Measurements from ENCODE around the gene APEH.

Gene APEH

GRCh38 chr3:49715611-49716121 lies 41.5 kb downstream of the APEH start:
- no peak for DNase-seq

DNA sequence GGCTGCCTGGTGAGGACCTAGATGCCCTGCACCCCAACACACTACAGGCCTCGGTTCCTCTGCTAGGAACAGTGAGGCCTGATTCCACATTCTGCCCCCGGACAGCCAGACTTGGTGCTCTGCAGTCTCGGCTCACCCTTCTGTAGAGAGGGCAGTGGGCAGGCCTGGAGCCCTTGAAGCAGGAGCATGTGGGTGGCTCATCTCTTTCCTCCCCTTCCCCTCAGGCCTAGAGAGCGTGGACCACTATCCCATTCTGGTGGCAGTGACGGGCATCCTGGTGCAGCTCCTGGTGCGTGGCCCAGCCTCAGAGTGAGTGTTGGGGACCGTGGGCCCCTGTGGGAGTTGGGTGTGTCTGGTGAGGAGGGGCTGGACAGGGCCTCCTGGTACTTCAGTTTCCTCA lies 42.0 kb downstream of the APEH start:
- DNase-seq: no peak

DNA sequence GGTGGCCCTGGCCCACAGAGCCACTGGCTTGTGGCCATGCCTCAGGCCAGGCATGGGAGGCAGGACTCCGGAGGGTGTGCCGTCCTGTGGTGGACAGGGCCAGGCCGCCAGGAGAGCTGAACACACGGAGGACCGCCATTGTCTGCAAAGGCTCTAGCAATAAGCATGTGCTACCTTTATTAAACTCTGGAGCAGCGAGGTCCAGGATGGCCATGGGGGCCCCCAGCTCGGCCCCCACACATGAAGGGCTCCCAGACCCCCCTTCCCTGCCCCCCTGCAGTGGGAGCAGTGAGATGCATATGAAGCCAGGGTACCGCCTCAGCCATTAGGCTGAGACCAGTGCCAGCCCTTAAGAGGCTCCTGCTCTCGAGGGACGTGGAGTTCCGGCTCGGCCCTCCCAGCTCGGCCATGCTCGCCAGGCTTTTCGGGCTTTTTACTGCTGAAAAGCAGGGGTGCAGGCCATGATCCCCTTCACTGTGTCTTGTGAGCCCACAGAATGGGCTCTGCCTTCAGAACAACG lies 42.6 kb downstream of the APEH start:
- no peak for DNase-seq

DNA sequence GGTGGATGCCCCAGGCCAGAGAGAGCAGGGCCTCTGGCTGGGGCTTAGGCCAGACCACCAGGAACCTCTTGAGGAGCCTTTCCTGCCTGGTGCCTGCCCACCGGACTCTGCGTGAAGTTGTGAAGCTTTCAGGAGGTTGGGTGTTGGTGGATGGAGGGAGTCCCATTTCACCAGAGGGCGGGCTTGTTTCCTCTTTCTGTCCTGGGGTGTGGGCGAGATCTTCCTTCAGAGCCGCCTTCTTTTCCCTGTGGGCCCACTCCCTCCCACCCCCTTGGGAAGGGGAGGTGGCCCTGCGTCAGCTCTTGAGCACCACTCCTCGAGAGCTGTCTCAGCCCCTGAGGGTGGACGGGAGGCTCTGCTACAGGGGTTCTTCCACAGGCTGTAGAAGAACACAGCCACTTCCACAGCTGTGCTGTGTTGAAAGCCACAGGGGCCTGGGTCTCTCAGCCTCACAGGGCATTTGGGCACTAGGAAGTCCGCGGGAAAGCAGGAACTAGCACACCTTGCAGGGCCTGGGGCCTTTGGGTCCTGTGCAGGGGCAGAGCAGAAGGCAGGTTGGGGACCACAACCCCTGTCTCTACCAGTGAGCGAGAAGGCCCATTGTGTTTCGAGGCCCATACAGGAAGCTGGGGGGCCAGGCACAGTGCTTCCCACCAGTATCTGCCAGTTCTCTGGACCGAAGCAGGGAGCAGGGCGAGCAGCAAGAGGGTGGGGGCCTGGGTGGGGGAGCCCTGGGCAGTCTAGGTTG lies 43.2 kb downstream of the APEH start:
- no peak for DNase-seq

DNA sequence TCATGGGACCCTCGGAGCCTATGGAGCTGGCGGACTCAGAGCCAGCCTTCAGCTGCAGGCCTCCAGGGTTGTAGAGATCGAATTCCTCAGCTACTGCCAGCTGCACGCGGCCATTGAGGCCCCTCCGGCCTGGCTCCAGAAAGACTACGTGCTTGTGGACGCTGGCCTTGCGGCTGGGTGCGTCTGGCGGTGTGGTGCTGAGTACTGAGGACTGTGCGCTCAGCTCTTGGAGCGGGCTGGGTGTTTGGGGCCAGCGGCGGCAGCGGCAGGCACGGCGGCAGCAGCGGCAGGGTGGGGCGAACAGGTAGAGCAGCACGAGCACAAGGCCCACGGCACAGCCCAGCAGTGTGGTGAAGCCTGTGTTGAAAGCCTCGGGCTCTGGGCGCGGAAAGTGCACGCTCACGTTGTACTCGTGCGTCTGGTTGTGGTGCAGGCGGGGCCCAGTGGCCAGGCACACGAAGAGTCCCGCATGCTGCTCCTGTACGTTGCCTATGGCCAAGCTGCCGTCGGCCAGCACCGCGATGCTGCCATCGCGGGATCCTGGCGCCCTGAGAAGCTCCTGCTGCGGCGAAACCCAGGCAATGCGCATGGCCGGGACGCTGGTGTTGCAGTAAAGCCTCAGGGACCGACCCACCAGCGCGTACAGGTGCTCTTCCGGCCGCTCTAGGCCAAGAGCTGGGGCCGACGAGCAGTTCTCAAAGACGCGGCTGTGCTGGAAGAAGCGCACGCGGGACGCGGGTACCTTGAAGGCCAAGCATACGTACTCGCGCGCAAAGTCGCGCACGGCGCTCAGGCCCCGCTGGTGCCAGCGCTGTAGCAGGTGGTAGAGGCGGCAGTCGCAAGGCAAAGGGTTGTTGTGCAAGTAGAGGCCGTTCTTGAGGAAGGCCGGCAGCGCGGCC lies 44.1 kb downstream of the APEH start:
- no peak for DNase-seq

DNA sequence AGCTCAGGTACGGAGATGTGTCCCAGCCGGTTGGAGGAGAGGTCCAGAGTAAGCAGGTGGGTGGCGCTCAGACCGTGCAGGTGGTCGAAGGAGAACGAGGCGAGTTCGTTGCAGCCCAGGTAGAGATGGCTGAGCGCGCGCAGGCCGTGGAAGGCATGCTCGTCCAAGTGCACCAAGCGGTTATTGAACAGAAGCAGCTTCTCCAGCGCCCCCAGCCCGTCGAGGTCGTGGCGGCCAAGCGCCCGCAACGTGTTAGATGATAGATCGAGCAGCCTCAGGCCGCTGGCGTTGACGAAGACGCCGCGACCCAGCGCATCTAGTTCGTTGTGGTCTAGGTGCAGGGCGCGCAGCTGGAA lies 44.7 kb downstream of the APEH start:
- no peak for DNase-seq

- peak; percentile 78 for DNase-seq
Observed at GRCh38 chr3:49719214-49719884, 45.2 kb downstream of the APEH start, which contains the start of gene AMIGO3. Gene AMIGO3, minus strand, starts transcription at chr3:49719684. Its CDS starts 219 bp downstream, at chr3:49719465.

DNA sequence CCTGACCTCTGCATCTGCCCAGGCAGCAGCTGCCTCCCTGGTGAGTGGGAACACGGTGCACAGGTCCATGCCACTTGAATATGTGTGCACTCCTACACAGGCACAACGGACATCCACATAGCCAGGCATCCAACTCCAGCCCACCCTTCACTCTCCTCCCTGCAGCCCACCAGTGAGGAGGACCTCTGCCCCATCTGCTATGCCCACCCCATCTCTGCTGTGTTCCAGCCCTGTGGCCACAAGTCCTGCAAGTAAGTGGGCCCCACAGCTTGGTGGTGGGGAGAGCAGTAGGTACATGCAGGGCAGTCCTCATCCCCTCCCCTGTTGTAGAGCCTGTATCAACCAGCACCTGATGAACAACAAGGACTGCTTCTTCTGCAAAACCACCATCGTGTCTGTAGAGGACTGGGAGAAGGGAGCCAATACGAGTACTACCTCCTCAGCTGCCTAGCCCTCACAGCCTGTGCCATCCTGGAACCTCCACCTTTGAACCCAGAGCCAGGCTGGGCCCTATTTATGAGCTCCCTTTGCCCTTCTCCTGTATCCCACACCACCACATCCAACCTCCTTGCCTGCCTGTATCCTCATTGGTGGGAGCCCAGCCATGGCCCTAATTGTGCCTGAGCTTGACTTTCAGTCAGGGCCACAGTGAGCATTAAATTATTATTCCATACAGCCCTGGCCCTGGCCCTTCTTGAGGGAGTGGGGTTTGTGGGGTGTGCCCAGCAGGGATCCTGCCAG lies 46.9 kb downstream of the APEH start:
- no peak for DNase-seq

DNA sequence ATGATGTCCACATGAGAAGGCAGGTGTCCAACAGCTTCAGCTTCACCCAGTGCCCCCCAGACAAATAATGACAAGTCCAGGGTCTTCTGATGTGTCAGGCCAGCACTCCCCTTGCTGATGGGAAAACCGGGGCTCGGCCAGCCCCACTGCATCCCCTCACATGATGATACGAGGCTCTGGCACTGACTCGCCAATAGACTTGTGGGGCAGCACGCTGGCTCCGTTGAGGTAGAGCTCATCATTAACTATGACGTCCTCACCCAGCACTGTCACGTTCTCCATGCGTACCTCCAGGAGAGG lies 47.4 kb downstream of the APEH start:
- DNase-seq: no peak

GRCh38 chr3:49721896-49722781 lies 48.0 kb downstream of the APEH start:
- no peak for DNase-seq

- no peak for DNase-seq
Observed at GRCh38 chr3:49722896-49723295, 48.7 kb downstream of the APEH start.

DNA sequence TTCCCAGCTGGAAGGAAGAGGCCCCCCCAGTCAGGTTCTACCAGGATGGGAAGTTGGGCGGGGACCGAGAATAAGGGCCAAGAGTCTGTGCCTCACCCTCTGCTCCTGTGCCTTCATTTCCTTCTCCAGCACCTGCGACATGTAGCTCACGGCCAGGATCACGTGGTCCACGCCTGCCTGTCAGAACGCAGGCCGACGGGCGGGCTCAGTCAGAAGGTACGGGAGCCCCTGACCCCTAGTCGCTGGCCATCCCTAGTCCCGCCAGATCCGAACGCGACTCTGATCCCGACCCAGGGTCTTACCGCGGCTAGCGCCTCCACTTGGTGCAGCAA lies 49.1 kb downstream of the APEH start:
- peak; percentile 21 for DNase-seq

GRCh38 chr3:49723628-49724551 lies 49.7 kb downstream of the APEH start, which contains the start of gene GMPPB:
Gene GMPPB, minus strand, starts transcription at chr3:49723951. Its CDS starts 225 bp downstream, at chr3:49723726.
- peak; percentile 96 for DNase-seq

GRCh38 chr3:49724586-49724985 lies 50.4 kb downstream of the APEH start:
- DNase-seq: no peak

GRCh38 chr3:49725906-49726681 lies 51.9 kb downstream of the APEH start:
- DNase-seq: no peak

- no peak for DNase-seq
Observed at GRCh38 chr3:49727154-49727923, 53.2 kb downstream of the APEH start.

DNA sequence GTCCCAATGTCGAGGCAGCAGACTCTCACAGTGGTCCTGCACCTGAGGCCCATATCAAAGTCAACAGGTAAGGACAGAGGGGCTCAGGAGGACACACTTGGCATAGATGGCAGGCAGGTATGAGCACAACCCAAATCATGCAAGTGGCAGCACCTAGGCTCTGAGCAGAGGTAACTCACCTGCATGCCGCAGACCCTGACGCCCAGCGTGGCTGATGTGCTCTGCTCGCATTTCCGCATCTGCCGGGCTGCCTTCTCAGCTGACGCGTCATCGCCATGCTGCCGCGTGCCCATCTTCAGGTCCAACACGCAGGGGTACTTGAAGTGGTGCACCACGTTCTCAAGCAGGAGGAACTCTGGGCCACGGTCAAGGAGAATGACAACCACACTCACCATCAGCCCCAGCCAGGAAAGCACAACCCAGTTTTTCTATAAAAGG lies 53.8 kb downstream of the APEH start:
- no peak for DNase-seq

GRCh38 chr3:49729966-49730609 lies 55.9 kb downstream of the APEH start:
- DNase-seq: no peak

All from activated gamma-delta T cell (primary cell).